Transverse colon (tissue), 4 donors: Measurements from ENCODE around the gene GDPD1. TPM values are rescaled to one million over a fixed set of nuclear protein-coding genes. Genes with fewer than 3 reads are reported as not detected.
"Not testable (repeated sequence)": the region's sequence is repeated elsewhere in the genome, so short reads cannot be mapped to it uniquely, and the experiment has no call there.

Experiments
- DNase-seq: peaks from one replicate; pipeline ENCODE4 v3.0.0-alpha.2; 2019
- H3K27ac ChIP-seq, 4 donors: fragments of 200-600 bp; sonication (generic); 2 replicates each; pipeline ENCODE4 v1.5.1; 2016 to 2018; ENCODE audit warnings: inconsistent platforms in 4 of 4
- H3K27me3 ChIP-seq: fragments of 200-600 bp; sonication (generic); 2 replicates; pipeline ENCODE4 v1.5.1; 2017; ENCODE audit warnings: inconsistent platforms
- H3K36me3 ChIP-seq, 4 donors: fragments of 200-600 bp; sonication (generic); 2 replicates each; pipeline ENCODE4 v1.5.1; 2017 to 2019; ENCODE audit warnings: inconsistent platforms in 4 of 4
- H3K4me1 ChIP-seq, 4 donors: fragments of 200-600 bp; sonication (generic); 2 replicates each; pipeline ENCODE4 v1.5.1; 2017 to 2020; ENCODE audit warnings: inconsistent platforms in 4 of 4
- H3K4me3 ChIP-seq, 4 donors: fragments of 200-600 bp; sonication (generic); 1 replicate in 1 of 4; 2 replicates in 3 of 4; pipeline versions ENCODE4 v1.5.1 to v1.6.1; 2017 to 2019; ENCODE audit warnings: inconsistent platforms in 4 of 4
- H3K9me3 ChIP-seq, 2 donors: fragments of 200-600 bp; sonication (generic); 2 replicates each; pipeline ENCODE4 v1.5.1; 2017 to 2019; ENCODE audit warnings: inconsistent platforms in 2 of 2
- EP300 ChIP-seq: sonication (generic); formaldehyde crosslinking; IDR thresholded peaks from one replicate; pipeline ENCODE4 v1.6.1; 2017; ENCODE audit warnings: antibody characterized with exemption, low read depth
- POLR2A ChIP-seq: fragments of 450-650 bp; IDR thresholded peaks from one replicate; pipeline ENCODE4 v1.6.1; 2016; ENCODE audit warnings: antibody characterized with exemption, mild to moderate bottlenecking, moderate library complexity
- POLR2AphosphoS5 ChIP-seq, 3 donors: sonication (generic); formaldehyde crosslinking; IDR thresholded peaks; one replicate each; pipeline ENCODE4 v1.6.1; 2016; ENCODE audit warnings: antibody characterized with exemption in 3 of 3
- WGBS, 2 donors: methylation state at CpG; one replicate each; pipeline ENCODE4 v1.1.5; 2018; ENCODE audit warnings: low coverage in 1 of 2; 5-methylcytosine and 5-hydroxymethylcytosine counted together
- in situ Hi-C, 4 donors: fragments of 200-750 bp; cut with MboI; loops; one replicate each; pipeline versions ENCODE4 v1.15.0 to v1.15.1; 2017; ENCODE audit warnings: low sequenced_read_pairs in 3 of 4, low pct_ligation_motif_present in 1 of 4, low pct_unique_long_range_greater_than_20kb in 1 of 4
- intact Hi-C: fragments of 100-400 bp; cut with DNase I; formaldehyde crosslinking; loops from one replicate; pipeline ENCODE4 v1.15.1; 2023; ENCODE audit warnings: low total_unique reads
- total RNA-seq, 4 donors: library from RNA; depleted of rRNA; stranded (reverse); fragments of >200 nt; gene quantifications; one replicate each; pipeline ENCODE4 v1.1.0, GENCODE V29; 2016
- TF ChIP-seq, protein P1 (sequence below), 5 experiments: fragments of 200-600 bp in 3 of 5; fragments of 450-650 bp in 2 of 5; sonication (generic) in 3 of 5; IDR thresholded peaks; 1 replicate in 2 of 5; 2 replicates in 3 of 5; pipeline ENCODE4 v1.5.1; 2016 to 2017; ENCODE audit warnings: antibody characterized with exemption in 5 of 5, inconsistent platforms in 3 of 5, mild to moderate bottlenecking in 2 of 5, moderate library complexity in 1 of 5

Gene GDPD1
- total RNA-seq, 4 donors from 2014 or later, result 1.8 to 22.1 (median 9.3) TPM

DNA sequence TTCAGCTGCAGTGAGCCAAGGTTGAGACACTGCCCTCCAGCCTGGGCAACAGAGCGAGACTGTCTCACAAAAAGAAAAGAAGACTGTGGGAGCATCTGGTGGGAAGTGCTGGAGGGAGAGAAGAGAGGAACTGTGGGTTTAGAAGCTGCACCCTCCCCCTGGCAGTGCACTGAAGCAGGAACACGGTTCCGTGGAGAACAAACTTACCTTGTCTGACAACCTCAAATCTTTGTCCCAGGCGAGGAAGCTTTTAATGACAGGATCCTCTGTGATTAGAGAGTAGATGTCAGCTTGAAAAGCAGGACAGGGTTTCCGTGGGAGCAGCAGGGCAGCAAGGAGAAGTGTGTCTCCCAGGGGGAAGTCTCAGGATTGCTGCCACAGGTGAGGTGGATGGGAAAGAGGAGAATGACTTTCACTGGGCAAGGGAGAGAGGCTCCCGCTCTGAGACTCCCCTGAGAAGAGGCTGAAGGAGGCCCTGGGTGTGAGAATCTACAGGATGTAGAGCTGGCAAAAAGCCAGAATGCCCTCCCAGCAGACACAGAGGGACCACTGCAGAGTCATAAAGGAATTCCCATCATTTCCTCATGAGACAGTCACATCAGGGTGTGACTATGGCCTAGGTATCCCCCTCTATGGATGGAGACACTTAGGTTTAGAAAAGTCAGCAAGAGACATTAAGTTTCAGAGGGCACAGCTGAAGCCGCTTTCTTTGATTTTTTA, 41.9 kb upstream of the GDPD1 start:
- WGBS, 2 donors, result 88 to 94% methylated on average over 5 to 7 of the region's 7 CpGs
- Histone ChIP-seq H3K27ac (no peak overlapping the region), H3K36me3 (no peaks in the 10 kb centered on the region), H3K4me1 (no peaks in the 10 kb centered on the region), H3K4me3 (no peak overlapping the region), H3K9me3 (no peaks in the 10 kb centered on the region), H3K27me3 (no peaks in the 10 kb centered on the region)
- TF ChIP-seq POLR2AphosphoS5 (IDR thresholded peaks at IDR 0.05) (no peak), POLR2A (no peak), EP300 (no peak)
- TF ChIP-seq, protein P1, sequence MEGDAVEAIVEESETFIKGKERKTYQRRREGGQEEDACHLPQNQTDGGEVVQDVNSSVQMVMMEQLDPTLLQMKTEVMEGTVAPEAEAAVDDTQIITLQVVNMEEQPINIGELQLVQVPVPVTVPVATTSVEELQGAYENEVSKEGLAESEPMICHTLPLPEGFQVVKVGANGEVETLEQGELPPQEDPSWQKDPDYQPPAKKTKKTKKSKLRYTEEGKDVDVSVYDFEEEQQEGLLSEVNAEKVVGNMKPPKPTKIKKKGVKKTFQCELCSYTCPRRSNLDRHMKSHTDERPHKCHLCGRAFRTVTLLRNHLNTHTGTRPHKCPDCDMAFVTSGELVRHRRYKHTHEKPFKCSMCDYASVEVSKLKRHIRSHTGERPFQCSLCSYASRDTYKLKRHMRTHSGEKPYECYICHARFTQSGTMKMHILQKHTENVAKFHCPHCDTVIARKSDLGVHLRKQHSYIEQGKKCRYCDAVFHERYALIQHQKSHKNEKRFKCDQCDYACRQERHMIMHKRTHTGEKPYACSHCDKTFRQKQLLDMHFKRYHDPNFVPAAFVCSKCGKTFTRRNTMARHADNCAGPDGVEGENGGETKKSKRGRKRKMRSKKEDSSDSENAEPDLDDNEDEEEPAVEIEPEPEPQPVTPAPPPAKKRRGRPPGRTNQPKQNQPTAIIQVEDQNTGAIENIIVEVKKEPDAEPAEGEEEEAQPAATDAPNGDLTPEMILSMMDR (IDR thresholded peaks at IDR 0.05), result no peak
- intact Hi-C loops, result no loop called here
- no peak for DNase-seq
- in situ Hi-C loops, result no loop called here

DNA sequence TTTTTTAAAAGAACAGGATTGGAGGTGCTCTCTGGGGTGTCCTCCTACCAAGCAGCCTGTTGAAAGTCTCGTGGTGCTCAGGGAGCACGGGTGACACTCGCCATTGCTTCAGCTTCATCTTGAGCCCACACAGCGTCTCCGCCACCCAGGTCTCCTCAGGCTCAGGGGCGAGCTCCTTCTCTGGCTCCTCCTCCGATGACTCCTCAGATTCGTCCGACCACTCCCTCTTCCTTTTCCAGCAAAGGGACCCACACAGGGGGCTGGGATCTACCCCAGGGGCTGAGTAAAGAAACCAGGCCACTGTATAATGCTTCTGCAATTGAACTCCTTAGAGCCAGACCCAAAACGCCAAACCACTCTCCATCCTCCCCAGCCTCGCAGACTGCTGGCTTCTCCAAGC, 40.7 kb upstream of the GDPD1 start:
- H3K36me3 ChIP-seq, H3K27me3 ChIP-seq, in situ Hi-C loops, H3K4me3 ChIP-seq, H3K9me3 ChIP-seq, intact Hi-C loops, H3K4me1 ChIP-seq, H3K27ac ChIP-seq, DNase-seq: not testable (repeated sequence)
- WGBS, 2 donors, result 93% methylated on average over 2 to 11 of the region's 11 CpGs

DNA sequence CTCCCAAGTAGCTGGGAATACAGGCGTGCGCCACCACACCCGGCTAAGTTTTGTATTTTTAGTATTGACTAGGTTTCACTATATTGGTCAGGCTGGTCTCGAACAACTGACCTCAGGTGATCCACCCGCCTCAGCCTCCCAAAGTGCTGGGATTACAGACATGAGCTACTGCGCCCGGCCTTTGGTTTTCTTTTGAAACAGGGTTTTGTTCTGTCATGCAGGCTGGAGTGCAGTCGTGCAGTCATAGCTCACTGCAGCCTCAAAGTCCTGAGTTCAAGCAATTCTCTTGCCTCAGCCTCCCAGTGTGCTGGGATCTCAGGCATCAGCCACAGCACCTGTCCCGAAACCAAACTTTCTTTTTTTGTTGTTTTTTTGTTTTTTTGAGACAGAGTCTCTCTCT, 39.7 kb upstream of the GDPD1 start:
- WGBS, 2 donors, result 96 to 98% methylated on average over 9 of the region's 9 CpGs
- in situ Hi-C loops, result no loop called here
- intact Hi-C loops, result no loop called here

DNA sequence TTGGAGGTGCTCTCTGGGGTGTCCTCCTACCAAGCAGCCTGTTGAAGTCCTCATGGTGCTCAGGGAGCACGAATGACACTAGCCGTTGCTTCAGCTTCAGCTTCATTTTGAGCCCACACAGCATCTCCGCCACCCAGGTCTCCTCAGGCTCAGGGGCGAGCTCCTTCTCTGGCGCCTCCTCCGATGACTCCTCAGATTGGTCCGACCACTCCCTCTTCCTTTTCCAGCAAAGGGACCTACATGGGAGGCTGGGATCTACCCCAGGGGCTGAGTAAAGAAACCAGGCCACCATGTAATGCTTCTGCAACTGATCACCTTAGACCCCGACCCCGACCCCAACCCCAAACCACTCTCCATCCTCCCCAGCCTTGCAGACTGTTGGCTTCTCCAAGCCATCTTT, 38.8 kb upstream of the GDPD1 start:
- no peak for DNase-seq
- WGBS, 2 donors, result 95% methylated on average over 9 of the region's 9 CpGs; no CpG with 5 or more reads in 1 of the 2 donors
- Histone ChIP-seq H3K36me3 (no peaks in the 10 kb centered on the region), H3K4me3 (no peak overlapping the region), H3K4me1 (no peaks in the 10 kb centered on the region), H3K9me3 (no peaks in the 10 kb centered on the region), H3K27ac (no peak overlapping the region), H3K27me3 (no peaks in the 10 kb centered on the region)
- intact Hi-C loops, result no loop called here
- in situ Hi-C loops, result no loop called here
- no peak for TF ChIP-seq POLR2A

More for the DNA sequence above, 39.7 kb upstream of the GDPD1 start:
- H3K4me1 ChIP-seq, result no peaks in the 10 kb centered on the region
- H3K27me3 ChIP-seq, result no peaks in the 10 kb centered on the region
- no peak overlapping the region for H3K4me3 ChIP-seq
- DNase-seq, result no peak
- H3K36me3 ChIP-seq, result no peaks in the 10 kb centered on the region
- TF ChIP-seq, protein P1 (IDR thresholded peaks at IDR 0.05), result no peak
- TF ChIP-seq POLR2A (no peak), POLR2AphosphoS5 (IDR thresholded peaks at IDR 0.05) (no peak), EP300 (no peak)
- H3K27ac ChIP-seq, result no peak overlapping the region
- no peaks in the 10 kb centered on the region for H3K9me3 ChIP-seq

DNA sequence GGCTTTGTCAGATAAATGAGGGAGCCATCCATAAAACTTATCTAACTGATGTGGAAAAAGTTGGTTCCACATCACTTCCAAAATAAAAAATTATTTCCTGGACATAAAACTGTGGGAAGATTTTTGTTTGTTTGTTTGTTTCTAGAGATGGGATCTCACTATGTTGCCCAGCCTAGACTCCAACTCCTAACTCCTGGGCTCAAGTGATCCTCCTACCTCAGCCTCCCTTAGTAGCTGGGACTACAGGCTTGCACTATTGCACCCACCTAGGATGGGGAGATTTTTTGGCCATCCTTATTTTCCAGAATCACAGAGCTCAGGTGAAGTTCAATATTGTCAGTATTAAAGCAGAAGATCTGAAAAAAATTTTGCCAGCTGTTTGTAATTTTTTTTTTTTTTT, 34.3 kb upstream of the GDPD1 start:
- Histone ChIP-seq H3K9me3 (no peaks in the 10 kb centered on the region), H3K27ac (no peak overlapping the region), H3K36me3 (no peaks in the 10 kb centered on the region), H3K4me3 (no peak overlapping the region), H3K27me3 (no peaks in the 10 kb centered on the region), H3K4me1 (no peaks in the 10 kb centered on the region)
- TF ChIP-seq POLR2A (no peak), EP300 (no peak), POLR2AphosphoS5 (IDR thresholded peaks at IDR 0.05) (no peak)
- TF ChIP-seq, protein P1 (IDR thresholded peaks at IDR 0.05), result no peak
- in situ Hi-C loops (no loop called here), intact Hi-C loops (no loop called here)
- no peak for DNase-seq
